ENCODE data around the gene CA12.
A peak's percentile ranks its signal among the peaks of the same experiment; 100 is the strongest.

The CA12 gene

DNA sequence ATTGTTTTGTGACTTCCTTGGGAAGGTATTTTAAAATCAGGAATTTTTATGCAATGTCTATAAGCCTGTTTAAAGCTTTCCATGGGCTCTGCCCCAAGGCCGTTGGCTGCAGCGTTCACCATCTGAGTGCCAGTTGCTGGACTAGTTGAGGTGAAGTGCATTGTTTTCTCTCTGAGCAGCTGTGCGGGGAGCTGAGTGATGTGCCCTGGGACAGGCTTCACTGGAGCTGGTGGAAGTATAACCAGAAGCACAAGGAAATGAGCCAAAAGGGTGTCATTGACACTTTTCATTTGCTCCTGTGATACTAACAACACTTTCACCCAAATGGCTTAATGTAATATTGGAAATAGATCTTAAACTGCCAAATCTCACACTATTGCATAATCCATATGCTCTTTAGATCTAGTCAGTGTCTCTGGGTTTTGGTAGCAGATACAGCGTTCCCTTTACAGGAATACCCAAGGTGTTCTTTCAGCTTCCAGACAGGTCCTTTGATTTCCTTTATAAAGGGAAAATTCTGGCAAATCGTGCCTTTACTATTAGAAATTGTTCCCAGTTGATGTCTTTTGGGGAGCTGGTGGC, 75.1 kb downstream of the CA12 start:
- DNase-seq (ENCODE audit: low read depth) = no peak

DNA sequence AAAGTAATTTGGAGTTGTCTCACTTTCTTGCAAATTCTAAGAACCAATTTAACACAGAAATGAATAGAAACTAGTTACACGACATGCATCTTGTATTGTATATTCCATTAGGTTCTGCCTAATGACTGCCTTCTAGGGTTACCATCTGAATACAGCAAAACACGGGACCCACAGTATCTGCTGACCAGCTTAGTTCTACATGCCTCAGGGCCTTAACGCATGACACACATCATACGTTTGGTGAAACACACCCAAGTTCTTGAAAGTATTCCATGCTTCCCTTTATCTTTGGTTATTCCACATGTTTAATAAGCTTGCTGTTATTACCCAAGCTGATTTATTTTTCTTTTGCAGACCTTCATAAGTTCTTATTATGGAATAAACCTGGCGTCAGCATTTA, 76.4 kb downstream of the CA12 start:
- DNase-seq (ENCODE audit: low read depth) = no peak

DNA sequence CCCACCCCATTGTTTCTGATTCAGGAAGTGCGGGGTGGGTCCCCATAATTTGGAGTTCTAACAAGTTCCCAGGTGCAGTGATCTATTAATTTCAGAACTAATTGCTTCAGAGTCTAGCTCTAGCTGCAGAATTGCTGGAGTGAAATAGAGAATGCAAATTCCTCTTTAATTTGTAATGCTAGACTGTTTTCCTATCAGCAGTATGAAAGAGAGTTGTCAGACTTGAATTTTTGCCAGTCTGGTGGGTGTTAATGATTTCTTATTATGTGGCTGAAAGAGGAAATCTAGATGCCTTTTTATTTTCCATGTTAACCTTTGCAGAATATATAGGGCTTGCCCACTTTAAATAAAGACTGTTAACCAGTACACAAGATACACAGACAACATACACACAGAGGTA, 80.6 kb downstream of the CA12 start:
- DNase-seq (ENCODE audit: low read depth) = no peak

DNA sequence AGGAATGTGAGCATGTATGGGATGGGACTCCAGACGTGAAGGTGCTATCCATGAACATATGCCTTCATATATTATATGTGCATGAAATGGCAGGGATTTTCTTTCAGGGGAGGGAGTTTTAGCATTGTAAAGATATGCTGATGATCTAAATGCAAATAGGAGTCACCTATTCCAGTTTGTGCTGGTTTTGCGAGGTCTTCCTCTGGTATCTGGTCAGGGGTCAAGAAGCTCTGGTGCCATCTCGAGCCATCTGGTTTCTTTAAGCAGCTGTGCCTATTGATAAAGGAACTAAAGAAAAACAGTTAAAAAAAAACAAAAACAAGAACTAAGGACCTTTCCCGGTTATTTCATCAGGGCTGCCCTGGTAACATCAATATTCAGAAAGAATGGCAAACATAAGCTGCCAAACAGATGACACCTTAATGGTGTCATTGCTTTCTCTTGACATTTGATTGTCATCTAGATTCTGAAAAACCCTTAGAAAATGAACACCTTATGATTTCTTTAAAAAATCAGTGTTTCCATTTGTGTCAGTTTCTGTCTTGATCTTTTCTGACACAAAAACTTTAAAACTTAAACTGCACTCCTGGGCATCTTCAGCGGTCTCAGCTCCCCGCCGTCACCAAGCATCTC, 81.6 kb downstream of the CA12 start:
- DNase-seq (ENCODE audit: low read depth) = no peak

DNA sequence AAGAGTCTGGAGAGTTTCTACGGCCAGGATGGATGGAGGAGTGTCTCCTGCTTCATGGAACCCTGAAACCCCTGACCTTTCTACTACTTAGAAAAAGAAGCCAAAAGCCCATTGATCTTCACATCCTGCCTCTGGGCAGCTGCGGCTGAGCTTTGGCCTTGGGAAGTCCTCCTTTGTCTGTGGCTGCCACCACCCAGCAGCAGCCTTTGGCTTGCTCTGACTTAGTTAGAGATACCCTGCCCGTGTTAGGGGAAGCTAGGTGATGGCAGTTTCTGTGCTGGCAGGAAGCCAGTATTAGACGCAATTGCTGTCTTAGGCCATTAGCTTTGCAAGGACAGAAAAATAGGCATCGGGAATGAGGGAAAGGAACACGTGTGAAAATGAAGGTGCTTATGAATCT, 85.5 kb downstream of the CA12 start:
- no peak for DNase-seq (ENCODE audit: low read depth)

DNA sequence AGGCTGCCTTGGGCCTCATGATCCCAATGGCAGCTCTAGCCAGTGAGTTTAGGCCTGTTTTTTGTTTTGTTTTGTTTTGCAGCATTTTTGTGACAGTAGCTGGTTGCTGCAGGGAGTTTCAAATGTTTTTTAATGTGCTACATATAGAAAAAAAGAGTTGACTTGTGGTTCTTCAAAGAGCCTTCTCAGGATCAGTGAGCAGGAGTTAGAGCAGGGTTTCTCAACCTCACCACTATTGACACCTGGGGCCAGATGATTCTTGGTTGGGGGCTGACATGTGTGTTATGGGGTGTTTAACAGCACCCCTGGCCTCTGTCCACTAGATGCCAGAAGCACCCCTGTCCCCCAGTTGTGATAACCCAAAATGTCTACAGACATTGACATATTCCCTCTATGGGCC, 86.3 kb downstream of the CA12 start:
- DNase-seq (ENCODE audit: low read depth) = no peak

- DNase-seq (ENCODE audit: low read depth) = no peak
These were observed 87.3 kb downstream of the CA12 start for GRCh38 chr15:63294359-63294758.

DNA sequence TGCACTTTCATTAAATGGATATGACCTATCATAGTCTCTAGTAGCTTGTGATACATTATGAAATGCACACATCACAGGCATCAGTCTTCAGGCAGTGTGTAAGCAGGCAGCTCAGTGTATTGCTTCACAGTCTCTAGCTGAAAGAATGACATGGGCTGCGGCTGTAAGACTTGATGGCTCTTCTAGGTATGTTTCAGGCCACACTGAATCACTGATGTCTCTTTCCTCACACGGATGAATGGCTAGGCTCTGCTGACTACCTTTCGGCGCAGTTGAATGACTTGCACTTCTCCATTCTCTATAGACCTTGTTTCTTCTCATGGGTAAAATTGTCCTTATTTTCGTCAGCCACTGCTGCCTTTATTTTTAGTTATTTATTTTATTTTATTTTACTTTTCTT, 88.9 kb downstream of the CA12 start:
- DNase-seq (ENCODE audit: low read depth) = no peak

- no peak for DNase-seq (ENCODE audit: low read depth)
These were observed 89.4 kb downstream of the CA12 start for GRCh38 chr15:63292241-63292640.

- DNase-seq (ENCODE audit: low read depth) = peak; percentile 53
These were observed 90.1 kb downstream of the CA12 start for GRCh38 chr15:63291507-63291906.

- peak; percentile 37 for DNase-seq (ENCODE audit: low read depth)
These were observed 92.8 kb downstream of the CA12 start for GRCh38 chr15:63288778-63289378.

DNA sequence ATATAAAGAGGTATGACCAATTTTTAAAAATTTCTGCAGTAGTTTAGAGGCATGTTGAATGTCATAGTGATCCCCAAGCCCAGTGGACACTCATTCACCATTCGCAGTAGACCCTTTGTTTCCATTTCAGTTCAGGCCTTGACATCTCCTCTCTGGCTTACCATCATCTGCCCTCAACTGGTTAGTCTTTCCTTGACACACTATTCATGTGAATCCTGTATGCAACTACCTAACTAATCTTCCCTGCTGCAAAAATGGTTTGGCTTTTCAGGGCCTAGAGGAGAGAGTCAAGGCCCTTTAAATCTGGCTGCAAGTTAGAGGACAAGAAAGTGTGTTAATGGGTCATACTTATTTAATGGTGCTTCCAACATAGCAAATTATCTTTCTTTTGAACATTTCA, 93.3 kb downstream of the CA12 start:
- no peak for DNase-seq (ENCODE audit: low read depth)

GRCh38 chr15:63287109-63287508, 94.5 kb downstream of the CA12 start:
- no peak for DNase-seq (ENCODE audit: low read depth)

- DNase-seq (ENCODE audit: low read depth) = no peak
These were observed 97.3 kb downstream of the CA12 start for GRCh38 chr15:63284335-63284734.

DNA sequence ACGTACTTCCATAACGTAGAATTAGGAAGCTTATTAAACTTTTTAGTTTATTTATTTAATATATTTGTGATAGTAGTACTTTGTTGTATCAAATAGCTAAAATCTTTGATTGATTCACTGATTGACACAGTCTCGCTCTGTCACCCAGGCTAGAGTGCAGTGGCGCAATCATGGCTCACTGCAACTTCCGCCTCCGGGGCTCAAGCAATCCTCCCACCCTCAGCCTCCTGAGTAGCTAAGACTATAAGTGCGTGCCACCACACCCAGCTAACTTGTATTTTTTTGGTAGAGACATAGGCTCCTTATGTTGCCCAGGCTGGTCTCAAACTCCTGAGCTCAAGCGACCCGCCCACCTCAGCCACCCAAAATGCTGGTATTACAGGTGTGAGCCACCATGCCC, 98.5 kb downstream of the CA12 start:
- no peak for DNase-seq (ENCODE audit: low read depth)

- DNase-seq (ENCODE audit: low read depth) = no peak
These were observed 103.7 kb downstream of the CA12 start for GRCh38 chr15:63277893-63278456.

DNA sequence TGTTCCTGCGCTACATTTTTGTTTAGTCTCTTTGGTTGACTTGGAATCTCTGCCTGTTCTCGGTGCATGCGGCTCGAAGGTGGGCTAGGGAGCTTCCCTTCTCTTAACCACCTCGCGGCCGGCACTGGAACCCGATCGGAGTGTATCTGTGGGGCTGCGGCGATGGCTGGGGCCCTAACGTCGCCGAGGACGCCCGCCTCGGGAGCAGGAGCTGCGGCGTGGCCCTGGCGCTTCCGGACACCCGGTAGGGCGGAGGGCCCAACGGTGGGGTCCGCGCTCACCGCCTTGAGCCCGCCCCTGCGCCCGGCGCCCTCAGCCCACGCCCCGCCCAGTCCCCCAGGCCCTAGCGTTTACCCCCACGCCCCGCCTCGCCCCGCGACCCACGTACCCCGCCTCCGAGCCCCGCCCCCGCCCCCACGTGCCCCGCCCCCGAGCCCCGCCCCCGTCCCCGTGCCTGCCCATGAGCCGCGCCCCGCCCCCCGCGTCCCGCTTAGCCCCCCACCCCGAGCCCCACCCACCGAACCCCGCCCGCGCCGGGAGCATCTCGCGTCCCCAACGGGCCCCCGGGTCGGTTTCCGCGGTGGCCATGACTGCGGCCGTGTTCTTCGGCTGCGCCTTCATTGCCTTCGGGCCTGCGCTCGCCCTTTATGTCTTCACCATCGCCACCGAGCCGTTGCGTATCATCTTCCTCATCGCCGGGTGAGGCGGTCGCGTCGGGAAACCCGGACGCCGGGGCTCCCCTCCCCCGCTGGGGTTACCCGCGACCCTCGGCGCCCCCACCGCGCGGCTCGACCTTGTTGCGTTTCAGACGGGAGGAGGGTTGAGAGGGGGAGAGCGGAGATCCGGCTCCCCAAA, 104.4 kb downstream of the CA12 start, which contains the start of gene APH1B:
TSS of gene APH1B (plus strand) at position 568 of the 855 bp plus-strand sequence. CDS start at position 587, 19 bp downstream.
- DNase-seq (ENCODE audit: low read depth) = peak; percentile 40

GRCh38 chr15:63276342-63277037, 105.2 kb downstream of the CA12 start:
- DNase-seq (ENCODE audit: low read depth) = no peak

GRCh38 chr15:63274427-63274826, 107.2 kb downstream of the CA12 start:
- no peak for DNase-seq (ENCODE audit: low read depth)
